CD8-positive, alpha-beta memory T cell (primary cell): Measurements from ENCODE around the gene RASA1. TPM values are rescaled to one million over a fixed set of nuclear protein-coding genes. Genes with fewer than 3 reads are reported as not detected.

Experiments used
- CTCF ChIA-PET: fragments of 350-600 bp; sonication (Branson Sonifier 250); formaldehyde crosslinking; loops from one replicate; lab custom pipeline; 2021; ENCODE audit warnings: antibody characterized with exemption; lab: Charles Lee
- POLR2A ChIA-PET: fragments of 350-600 bp; sonication (Branson Sonifier 250); formaldehyde crosslinking; loops from one replicate; lab custom pipeline; 2021; ENCODE audit warnings: antibody characterized with exemption; lab: Charles Lee
- DNase-seq, 5 donors: peaks; one replicate each; pipeline versions ENCODE4 v3.0.0 to v3.0.0-alpha.2; 2020 to 2022; ENCODE audit warnings: mixed read lengths in 1 of 5
- H3K27ac ChIP-seq: one replicate; pipeline ENCODE4 v1.7.0; 2013; ENCODE audit warnings: low read depth, mild to moderate bottlenecking, low read length, moderate library complexity
- H3K27me3 ChIP-seq: 2 replicates; pipeline ENCODE4 v1.7.0; 2013; ENCODE audit warnings: low read length, mild to moderate bottlenecking; ENCODE audit not compliant: insufficient read depth, poor library complexity, severe bottlenecking
- H3K36me3 ChIP-seq: 2 replicates; pipeline ENCODE4 v1.7.0; 2013; ENCODE audit warnings: mild to moderate bottlenecking, low read length, moderate library complexity; ENCODE audit not compliant: insufficient read depth
- H3K4me1 ChIP-seq: 2 replicates; pipeline ENCODE4 v1.7.0; 2013; ENCODE audit warnings: mild to moderate bottlenecking, low read length, moderate library complexity; ENCODE audit not compliant: insufficient read depth
- H3K4me3 ChIP-seq: 2 replicates; pipeline ENCODE4 v1.7.0; 2013; ENCODE audit warnings: mild to moderate bottlenecking, low read length
- H3K9me3 ChIP-seq: 2 replicates; pipeline ENCODE4 v1.7.0; 2013; ENCODE audit warnings: mild to moderate bottlenecking, low read length
- H3K27ac Mint-ChIP-seq, 8 donors: one replicate each; pipeline ENCODE4 v1.8.0; 2020 to 2021; ENCODE audit warnings: mixed read lengths in 8 of 8, mild to moderate bottlenecking in 6 of 8, inconsistent platforms in 3 of 8, moderate library complexity in 3 of 8
- H3K27me3 Mint-ChIP-seq, 2 donors: one replicate each; pipeline ENCODE4 v1.8.0; 2020 to 2021; ENCODE audit warnings: mixed read lengths in 2 of 2, mild to moderate bottlenecking in 1 of 2, moderate library complexity in 1 of 2
- H3K36me3 Mint-ChIP-seq, 3 donors: one replicate each; pipeline ENCODE4 v1.8.0; 2020 to 2021; ENCODE audit warnings: mixed read lengths in 3 of 3, inconsistent platforms in 1 of 3, mild to moderate bottlenecking in 1 of 3
- H3K4me1 Mint-ChIP-seq, 3 donors: one replicate each; pipeline ENCODE4 v1.8.0; 2020 to 2021; ENCODE audit warnings: mixed read lengths in 3 of 3, inconsistent platforms in 1 of 3, mild to moderate bottlenecking in 1 of 3
- H3K4me3 Mint-ChIP-seq, 7 donors: one replicate each; pipeline ENCODE4 v1.8.0; 2020 to 2021; ENCODE audit warnings: mixed read lengths in 7 of 7, mild to moderate bottlenecking in 6 of 7, moderate library complexity in 4 of 7, inconsistent platforms in 2 of 7
- H3K9me3 Mint-ChIP-seq, 5 donors: one replicate each; pipeline ENCODE4 v1.8.0; 2020 to 2022; ENCODE audit warnings: mixed read lengths in 5 of 5, mild to moderate bottlenecking in 3 of 5, moderate library complexity in 2 of 5, inconsistent platforms in 1 of 5
- polyA plus RNA-seq: library from polyadenylated mRNA; unstranded; fragments of 300-500 nt; fragmentation: Illumina TruSeq; gene quantifications from one replicate; pipeline ENCODE4 v1.2.3, GENCODE V29; 2021
- total RNA-seq, 2 experiments: library from RNA; stranded (reverse); gene quantifications; one replicate each; pipeline ENCODE4 v1.2.3, GENCODE V29; 2021

The RASA1 gene
- total and polyA plus RNA-seq, 3 experiments from 2014 or later: 8.0 to 27.1 (median 24.0) TPM

- H3K9me3 ChIP-seq: no peaks in the 10 kb centered on the region
- no peak overlapping the region for H3K27ac Mint-ChIP-seq
- H3K4me3 Mint-ChIP-seq: no peak overlapping the region
- H3K36me3 Mint-ChIP-seq: no peaks in the 10 kb centered on the region
- no peak overlapping the region for H3K4me3 ChIP-seq
- CTCF ChIA-PET: no interaction called here
- H3K27ac ChIP-seq: no peak overlapping the region
- H3K4me1 Mint-ChIP-seq: peaks cover 0 to 9% (median 0%) of the 10 kb centered on the region in 3 donors
- POLR2A ChIA-PET: no interaction called here
- no peaks in the 10 kb centered on the region for H3K27me3 ChIP-seq
- H3K36me3 ChIP-seq: no peaks in the 10 kb centered on the region
- no peaks in the 10 kb centered on the region for H3K27me3 Mint-ChIP-seq
- H3K9me3 Mint-ChIP-seq: peaks cover 0 to 2% (median 0%) of the 10 kb centered on the region in 5 donors
- H3K4me1 ChIP-seq: no peaks in the 10 kb centered on the region
- no peak for DNase-seq
Measured at GRCh38 chr5:87245451-87245850, 22.2 kb upstream of the RASA1 start.

GRCh38 chr5:87246061-87246460 lies 21.6 kb upstream of the RASA1 start:
- DNase-seq: no peak
- no peaks in the 10 kb centered on the region for H3K36me3 Mint-ChIP-seq
- no peak overlapping the region for H3K4me3 ChIP-seq
- H3K27me3 Mint-ChIP-seq: no peaks in the 10 kb centered on the region
- no peaks in the 10 kb centered on the region for H3K4me1 ChIP-seq
- no peaks in the 10 kb centered on the region for H3K27me3 ChIP-seq
- no peaks in the 10 kb centered on the region for H3K36me3 ChIP-seq
- H3K9me3 ChIP-seq: no peaks in the 10 kb centered on the region
- no peak overlapping the region for H3K4me3 Mint-ChIP-seq
- H3K4me1 Mint-ChIP-seq: peaks cover 0 to 9% (median 0%) of the 10 kb centered on the region in 3 donors
- ChIA-PET CTCF (interaction anchor here (0.6 kb wide), 1 partner anchor 83 kb away, joined by 5 read pairs; no protein-coding TSS in a partner anchor), POLR2A (no interaction called here)
- H3K27ac Mint-ChIP-seq: no peak overlapping the region
- peaks cover 0 to 2% (median 0%) of the 10 kb centered on the region in 5 donors for H3K9me3 Mint-ChIP-seq
- no peak overlapping the region for H3K27ac ChIP-seq

- Histone ChIP-seq H3K36me3 (no peaks in the 10 kb centered on the region), H3K4me3 (no peak overlapping the region), H3K4me1 (no peaks in the 10 kb centered on the region), H3K27me3 (no peaks in the 10 kb centered on the region), H3K9me3 (no peaks in the 10 kb centered on the region), H3K27ac (no peak overlapping the region)
- ChIA-PET POLR2A (no interaction called here), CTCF (no interaction called here)
- Mint-ChIP-seq H3K9me3 (no peaks in the 10 kb centered on the region), H3K4me1 (no peaks in the 10 kb centered on the region), H3K36me3 (no peaks in the 10 kb centered on the region), H3K27me3 (peaks cover 0 to 2% of the 10 kb centered on the region in 2 donors), H3K27ac (no peak overlapping the region), H3K4me3 (no peak overlapping the region)
- DNase-seq: no peak
Measured at GRCh38 chr5:87252283-87252605, 15.4 kb upstream of the RASA1 start.

- POLR2A ChIA-PET: no interaction called here
Measured at GRCh38 chr5:87254035-87254434, 13.6 kb upstream of the RASA1 start.

GRCh38 chr5:87258507-87258906 lies 9.2 kb upstream of the RASA1 start:
- peaks cover 5% of the 10 kb centered on the region for H3K4me1 ChIP-seq
- Mint-ChIP-seq H3K27ac (peak overlapping the region in 1 of 8 donors; percentile 15), H3K27me3 (peaks cover 0 to 2% of the 10 kb centered on the region in 2 donors), H3K9me3 (no peaks in the 10 kb centered on the region), H3K36me3 (no peaks in the 10 kb centered on the region), H3K4me3 (no peak overlapping the region), H3K4me1 (peaks cover 0 to 8% (median 6%) of the 10 kb centered on the region in 3 donors)
- H3K9me3 ChIP-seq: no peaks in the 10 kb centered on the region
- H3K4me3 ChIP-seq: no peak overlapping the region
- no peak overlapping the region for H3K27ac ChIP-seq
- H3K36me3 ChIP-seq: no peaks in the 10 kb centered on the region
- POLR2A ChIA-PET: no interaction called here
- CTCF ChIA-PET: interaction anchor here (1.0 kb wide), 1 partner anchor 9 kb away, joined by 3 read pairs; the partner anchor contains the start of gene RASA1
- DNase-seq: no peak
- no peaks in the 10 kb centered on the region for H3K27me3 ChIP-seq

More at GRCh38 chr5:87254035-87254434, 13.6 kb upstream of the RASA1 start:
- Histone ChIP-seq H3K4me1 (no peaks in the 10 kb centered on the region), H3K27me3 (no peaks in the 10 kb centered on the region), H3K9me3 (no peaks in the 10 kb centered on the region), H3K4me3 (no peak overlapping the region), H3K36me3 (no peaks in the 10 kb centered on the region), H3K27ac (no peak overlapping the region)
- no peak for DNase-seq
- H3K4me3 Mint-ChIP-seq: no peak overlapping the region
- H3K9me3 Mint-ChIP-seq: no peaks in the 10 kb centered on the region
- no peaks in the 10 kb centered on the region for H3K4me1 Mint-ChIP-seq
- no peaks in the 10 kb centered on the region for H3K36me3 Mint-ChIP-seq
- H3K27ac Mint-ChIP-seq: no peak overlapping the region
- CTCF ChIA-PET: no interaction called here
- peaks cover 0 to 2% of the 10 kb centered on the region in 2 donors for H3K27me3 Mint-ChIP-seq

GRCh38 chr5:87260604-87261192 lies 7.0 kb upstream of the RASA1 start:
- ChIA-PET POLR2A (no interaction called here), CTCF (no interaction called here)
- Mint-ChIP-seq H3K36me3 (no peaks in the 10 kb centered on the region), H3K4me1 (peaks cover 0 to 8% (median 6%) of the 10 kb centered on the region in 3 donors), H3K4me3 (no peak overlapping the region), H3K9me3 (no peaks in the 10 kb centered on the region), H3K27me3 (peaks cover 0 to 2% of the 10 kb centered on the region in 2 donors), H3K27ac (peak overlapping the region in 1 of 8 donors; percentile 2)
- no peak for DNase-seq
- Histone ChIP-seq H3K36me3 (no peaks in the 10 kb centered on the region), H3K4me3 (no peak overlapping the region), H3K9me3 (no peaks in the 10 kb centered on the region), H3K27me3 (no peaks in the 10 kb centered on the region), H3K27ac (no peak overlapping the region), H3K4me1 (peaks cover 5% of the 10 kb centered on the region)

- DNase-seq: no peak
- Histone ChIP-seq H3K36me3 (no peaks in the 10 kb centered on the region), H3K4me1 (peaks cover 12% of the 10 kb centered on the region), H3K27ac (no peak overlapping the region), H3K4me3 (no peak overlapping the region), H3K27me3 (no peaks in the 10 kb centered on the region), H3K9me3 (no peaks in the 10 kb centered on the region)
- Mint-ChIP-seq H3K27me3 (no peaks in the 10 kb centered on the region), H3K36me3 (peaks cover 0 to 13% (median 0%) of the 10 kb centered on the region in 3 donors), H3K4me1 (peaks cover 11 to 24% (median 12%) of the 10 kb centered on the region in 3 donors), H3K27ac (no peak overlapping the region), H3K4me3 (peak overlapping the region in 1 of 7 donors; percentile 15), H3K9me3 (peaks cover 0 to 2% (median 0%) of the 10 kb centered on the region in 5 donors)
- ChIA-PET CTCF (no interaction called here), POLR2A (interaction anchor here (0.6 kb wide), 1 partner anchor 8 kb away, joined by 5 read pairs; no protein-coding TSS in a partner anchor)
Measured at GRCh38 chr5:87263498-87263897, 4.2 kb upstream of the RASA1 start.

GRCh38 chr5:87266914-87267573 lies 639 bp upstream of the RASA1 start:
- ChIA-PET POLR2A (interaction anchor here (1.0 kb wide), 1 partner anchor 145 kb away, joined by 5 read pairs; no protein-coding TSS in a partner anchor), CTCF (interaction anchor here (1.3 kb wide), 1 partner anchor 8 kb away, joined by 3 read pairs; no protein-coding TSS in a partner anchor)
- H3K4me1 Mint-ChIP-seq: peaks cover 27 to 44% (median 41%) of the 10 kb centered on the region in 3 donors
- H3K4me3 ChIP-seq: peak overlapping the region; percentile 56
- H3K27ac ChIP-seq: peak overlapping the region; percentile 78
- DNase-seq: peak in 1 of 5 donors; percentile 3
- H3K27me3 Mint-ChIP-seq: no peaks in the 10 kb centered on the region
- H3K9me3 Mint-ChIP-seq: peaks cover 0 to 2% (median 0%) of the 10 kb centered on the region in 5 donors
- H3K9me3 ChIP-seq: no peaks in the 10 kb centered on the region
- peak overlapping the region; percentile 93 to 100 (median 97) for H3K4me3 Mint-ChIP-seq
- H3K36me3 Mint-ChIP-seq: peaks cover 0 to 20% (median 2%) of the 10 kb centered on the region in 3 donors
- H3K36me3 ChIP-seq: no peaks in the 10 kb centered on the region
- H3K27ac Mint-ChIP-seq: peak overlapping the region; percentile 91 to 96 (median 94)
- H3K27me3 ChIP-seq: no peaks in the 10 kb centered on the region
- peaks cover 21% of the 10 kb centered on the region for H3K4me1 ChIP-seq
